ENCODE data around the gene FASTKD2. TPM values are rescaled to one million over a fixed set of nuclear protein-coding genes. Genes with fewer than 3 reads are reported as not detected.
A peak's percentile ranks its signal among the peaks of the same experiment; 100 is the strongest.

The FASTKD2 gene
- total and polyA plus RNA-seq, 2 of the 8 experiments (the other 6 are each of a cell fraction or from before 2014, with no cell fraction given) = 35.7 to 38.5 TPM

DNA sequence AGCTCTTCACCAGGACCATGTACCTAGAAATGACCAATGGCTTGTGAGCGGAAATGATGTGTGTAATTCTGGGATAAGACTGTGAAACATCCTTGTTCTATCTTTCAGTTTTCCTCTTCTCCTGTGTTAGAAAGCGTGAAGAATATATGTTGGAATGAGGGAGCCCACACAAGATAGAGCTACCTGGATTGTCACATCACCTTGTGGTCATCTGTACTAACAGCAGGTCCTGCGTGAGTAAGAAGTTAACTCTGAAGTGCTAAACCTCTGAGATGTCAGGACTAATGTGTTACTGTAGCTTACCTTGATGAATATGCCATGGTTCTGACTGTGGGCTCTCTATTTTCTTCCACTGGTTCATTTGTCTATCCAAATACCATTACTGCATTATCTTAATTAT lies 75.6 kb downstream of the FASTKD2 start:
- Histone ChIP-seq H4K5ac (ENCODE audit: insufficient read length, low read depth, low read length) (no peak overlapping the region), H2BK12ac (ENCODE audit: low read depth, low read length) (no peak overlapping the region), H2BK15ac (ENCODE audit: low read length) (no peak overlapping the region), H3K27me3 (replicated peaks in 1 of 4; ENCODE audit: control insufficient read depth in 3 of 4, extremely low read depth in 1 of 4, insufficient read depth in 3 of 4, low read length in 3 of 4) (no peaks in the 10 kb centered on the region), H3K4ac (replicated peaks; ENCODE audit: insufficient read length, low read depth, low read length) (no peak overlapping the region), H3K14ac (ENCODE audit: insufficient read length) (no peak overlapping the region), H3K79me2 (ENCODE audit: control insufficient read depth in 1 of 2, insufficient read depth in 2 of 2, low read length in 2 of 2) (no peaks in the 10 kb centered on the region), H2BK5ac (ENCODE audit: low read depth, low read length) (no peak overlapping the region), H3K79me1 (ENCODE audit: low read depth, low read length) (no peaks in the 10 kb centered on the region), H3K4me3 (ENCODE audit: extremely low read depth in 1 of 4, insufficient read depth in 2 of 4, low read depth in 3 of 4, low read length in 4 of 4) (no peak overlapping the region), H2AFZ (ENCODE audit: low read length) (no peak overlapping the region), H3K23ac (ENCODE audit: insufficient read length) (no peak overlapping the region), H4K91ac (replicated peaks; ENCODE audit: insufficient read length, low read length) (no peak overlapping the region), H3K56ac (replicated peaks; ENCODE audit: insufficient read length, low read depth, low read length) (no peak overlapping the region), H4K8ac (ENCODE audit: extremely low read depth, insufficient read depth, low read length) (no peak overlapping the region), H3K9me3 (ENCODE audit: insufficient read depth in 2 of 2, low read depth in 1 of 2, low read length in 1 of 2) (no peaks in the 10 kb centered on the region), H3K27ac (ENCODE audit: low read depth, low read length) (no peak overlapping the region), H3K9ac (replicated peaks in 1 of 4; ENCODE audit: extremely low read depth in 1 of 4, low read depth in 3 of 4, low read length in 3 of 4) (no peak overlapping the region), H3K18ac (ENCODE audit: extremely low read depth, low read length) (no peak overlapping the region), H3K4me1 (replicated peaks in 1 of 4; ENCODE audit: control insufficient read depth in 3 of 4, insufficient read depth in 4 of 4, low read length in 3 of 4) (no peaks in the 10 kb centered on the region), H4K20me1 (replicated peaks in 1 of 2; ENCODE audit: control insufficient read depth in 1 of 2, insufficient read depth in 2 of 2, low read length in 2 of 2) (no peaks in the 10 kb centered on the region), H2BK120ac (replicated peaks; ENCODE audit: low read depth, low read length) (no peak overlapping the region), H3K4me2 (ENCODE audit: insufficient read depth in 1 of 2, low read depth in 2 of 2, low read length in 2 of 2) (no peak overlapping the region), H3K23me2 (ENCODE audit: low read depth, low read length) (no peaks in the 10 kb centered on the region), H2AK5ac (ENCODE audit: low read depth, low read length) (no peak overlapping the region), H2BK20ac (ENCODE audit: low read length) (no peak overlapping the region), H3K36me3 (ENCODE audit: control insufficient read depth in 2 of 4, insufficient read depth in 4 of 4, low read length in 3 of 4) (no peaks in the 10 kb centered on the region)
- ChIA-PET CTCF (ENCODE audit: partially characterized antibody) (interaction anchor here (0.5 to 4.3 kb wide), 23 partner anchors 9 to 632 kb away, joined by 3 to 41 read pairs (median 3); no protein-coding TSS in a partner anchor), POLR2A (ENCODE audit: partially characterized antibody) (interaction anchor here (0.7 to 1.6 kb wide), 5 partner anchors 9 to 1261 kb away, joined by 3 to 4 read pairs (median 3); no protein-coding TSS in a partner anchor)
- FAIRE-seq (peak; percentile 76), DNase-seq (ENCODE audit: low read depth in 1 of 2, low spot score in 2 of 2) (no peak)
- 72% methylated on average over 3 of the region's 3 CpGs; no CpG with 5 or more reads in 1 of the 2 experiments for whole genome bisulfite sequencing, 2 experiments (ENCODE audit: extremely low coverage in 1 of 2, insufficient coverage in 1 of 2, insufficient read length in 1 of 2, insufficient replicate concordance in 2 of 2, low coverage in 1 of 2, low lambda C conversion rate in 2 of 2, missing lambda C conversion rate in 1 of 2)
- TF ChIP-seq ASH2L (IDR thresholded peaks at IDR 0.05; ENCODE audit: low read length) (no peak), SIX5 (IDR thresholded peaks at IDR 0.05; ENCODE audit: low read depth, low read length) (no peak), SIN3A (conservative IDR thresholded peaks at IDR 0.05 in 1 of 2, IDR thresholded peaks at IDR 0.05 in 1 of 2; ENCODE audit: low read depth in 1 of 2, low read length in 2 of 2) (no peak), NRF1 (IDR thresholded peaks at IDR 0.05; ENCODE audit: low read depth, low read length) (no peak), YY1 (IDR thresholded peaks at IDR 0.05; ENCODE audit: low read depth, low read length) (no peak), HDAC6 (IDR thresholded peaks at IDR 0.05; ENCODE audit: low read depth, low read length) (no peak), RAD21 (IDR thresholded peaks at IDR 0.05 in 1 of 2, conservative IDR thresholded peaks at IDR 0.05 in 1 of 2; ENCODE audit: low read depth in 2 of 2, low read length in 2 of 2) (peak; percentile 57 to 69), CTCF (IDR thresholded peaks at IDR 0.05; ENCODE audit: control extremely low read depth in 1 of 3, insufficient read depth in 1 of 3, low read depth in 1 of 3, low read length in 3 of 3) (peak in 2 of 3 experiments; percentile 45 to 70; a peak in 3 of 4 replicates)
- TF ChIP-seq, protein P1, sequence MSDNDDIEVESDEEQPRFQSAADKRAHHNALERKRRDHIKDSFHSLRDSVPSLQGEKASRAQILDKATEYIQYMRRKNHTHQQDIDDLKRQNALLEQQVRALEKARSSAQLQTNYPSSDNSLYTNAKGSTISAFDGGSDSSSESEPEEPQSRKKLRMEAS (IDR thresholded peaks at IDR 0.05) = no peak

Measured in H1 (cell line).